HepG2 (cell line): Measurements from ENCODE around the gene ARHGAP32. TPM values are rescaled to one million over a fixed set of nuclear protein-coding genes. Genes with fewer than 3 reads are reported as not detected.
A peak's percentile ranks its signal among the peaks of the same experiment; 100 is the strongest.

Experiments
- ATAC-seq: fragments of 200-7000 bp; cut with Tn5 transposase; 3 replicates; pipeline ENCODE4 v1.9.1; 2020; ENCODE audit warnings: mild to moderate bottlenecking, moderate library complexity
- BruUV-seq: library from RNA; stranded (reverse); fragments of 400-500 nt; replicated peaks from 2 replicates; lab custom pipeline; 2021; lab: Mats Ljungman, UMichigan
- CTCF ChIA-PET: fragments of 300-600 bp; formaldehyde crosslinking; extraction: SDS; loops from one replicate; lab custom pipeline; 2021; ENCODE audit warnings: low total read pairs, inconsistent platforms, low intra/inter-chr PET ratio; lab: Yijun Ruan, JAX
- POLR2A ChIA-PET: fragments of 350-600 bp; sonication (Branson Sonifier 250); formaldehyde crosslinking; loops from one replicate; lab custom pipeline; 2020; ENCODE audit warnings: antibody characterized with exemption, inconsistent platforms; lab: Yijun Ruan, JAX
- DNase-seq: peaks from one replicate; pipeline ENCODE4 v3.0.0-alpha.2; 2015; ENCODE audit warnings: low spot score
- FAIRE-seq: peaks from 3 replicates; lab custom pipeline; 2011; peaks lifted over from hg19 to GRCh38; lab: Jason Lieb, UNC
- H2AFZ ChIP-seq: one replicate; pipeline ENCODE4 v1.6.1; 2011; ENCODE audit warnings: low read length, inconsistent platforms
- H3K27ac ChIP-seq: fragments of 300-600 bp; 3 replicates; pipeline ENCODE4 v1.8.0; 2011; ENCODE audit warnings: mixed run types, mild to moderate bottlenecking, mixed read lengths, low read length, inconsistent platforms; ENCODE audit not compliant: insufficient read depth; ENCODE audit errors: extremely low read length
- H3K27me3 ChIP-seq, 2 experiments: fragments of 200-600 bp in 1 of 2; 2 replicates in 1 of 2; 3 replicates in 1 of 2; pipeline versions ENCODE4 v1.6.0 to v1.8.0; 2011; ENCODE audit warnings: low read length in 2 of 2, mild to moderate bottlenecking in 2 of 2, moderate library complexity in 2 of 2, inconsistent platforms in 1 of 2; ENCODE audit not compliant: insufficient read depth in 2 of 2, control insufficient read depth in 1 of 2
- H3K36me3 ChIP-seq, 2 experiments: fragments of 200-600 bp in 1 of 2; replicated peaks in 1 of 2; 2 replicates in 1 of 2; 3 replicates in 1 of 2; pipeline versions ENCODE4 v1.5.1 to v1.8.0; 2011; ENCODE audit warnings: low read length in 2 of 2, inconsistent platforms in 1 of 2; ENCODE audit not compliant: insufficient read depth in 2 of 2, control insufficient read depth in 1 of 2
- H3K4me1 ChIP-seq: 2 replicates; pipeline ENCODE4 v1.5.1; 2012; ENCODE audit warnings: low read length, inconsistent platforms; ENCODE audit not compliant: insufficient read depth
- H3K4me2 ChIP-seq: 2 replicates; pipeline ENCODE4 v1.6.0; 2011; ENCODE audit warnings: low read depth, low read length, inconsistent platforms
- H3K4me3 ChIP-seq, 3 experiments: fragments of 200-600 bp in 1 of 3; sonication (generic), shearing (Covaris generic) in 1 of 3; replicated peaks in 1 of 3; 2 replicates each; pipeline ENCODE4 v1.5.1; 2011 to 2016; ENCODE audit warnings: low read length in 3 of 3, inconsistent platforms in 2 of 3, low read depth in 2 of 3, mild to moderate bottlenecking in 2 of 3, control low read depth in 1 of 3, mixed read lengths in 1 of 3; ENCODE audit not compliant: insufficient read depth in 1 of 3
- H3K79me2 ChIP-seq: one replicate; pipeline ENCODE4 v1.6.1; 2011; ENCODE audit warnings: low read length, inconsistent platforms; ENCODE audit not compliant: insufficient read depth
- H3K9ac ChIP-seq: 2 replicates; pipeline ENCODE4 v1.6.0; 2011; ENCODE audit warnings: mild to moderate bottlenecking, low read depth, low read length, inconsistent platforms; ENCODE audit not compliant: insufficient read depth
- H3K9me3 ChIP-seq: 2 replicates; pipeline ENCODE4 v1.5.1; 2012; ENCODE audit warnings: mild to moderate bottlenecking, low read length
- H4K20me1 ChIP-seq: 2 replicates; pipeline ENCODE4 v1.6.0; 2011; ENCODE audit warnings: inconsistent platforms, mild to moderate bottlenecking, low read length, moderate library complexity; ENCODE audit not compliant: insufficient read depth
- BRD4 ChIP-seq: sonication (generic); formaldehyde crosslinking; IDR thresholded peaks from 2 replicates; pipeline ENCODE4 v1.4.0; 2020; ENCODE audit warnings: missing genetic modification reagents
- CEBPB ChIP-seq: IDR thresholded peaks from 2 replicates; pipeline ENCODE4 v1.6.1; 2011; ENCODE audit warnings: low read depth, low read length, improper control_type of control experiment, borderline replicate concordance
- CREM ChIP-seq, 2 experiments: sonication (generic) in 1 of 2; formaldehyde crosslinking in 1 of 2; IDR thresholded peaks; 2 replicates each; pipeline versions ENCODE4 v1.4.0 to v1.6.1; 2016 to 2020; ENCODE audit warnings: antibody characterized with exemption in 1 of 2, mild to moderate bottlenecking in 1 of 2, missing genetic modification reagents in 1 of 2
- HDAC6 ChIP-seq: fragments of 200-600 bp; sonication (generic); IDR thresholded peaks from 2 replicates; pipeline ENCODE4 v1.7.0; 2017; ENCODE audit warnings: mild to moderate bottlenecking, antibody characterized with exemption, low read length, low read depth
- HMG20A ChIP-seq: IDR thresholded peaks from 2 replicates; pipeline ENCODE4 v1.6.1; 2016; ENCODE audit warnings: borderline replicate concordance
- KAT8 ChIP-seq: IDR thresholded peaks from 2 replicates; pipeline ENCODE4 v1.6.1; 2016; ENCODE audit warnings: missing genetic modification reagents, missing compliant biosample characterization
- KMT2A ChIP-seq: sonication (generic); formaldehyde crosslinking; IDR thresholded peaks from 2 replicates; pipeline ENCODE4 v1.4.0; 2020; ENCODE audit warnings: missing genetic modification reagents
- POGZ ChIP-seq: sonication (generic); formaldehyde crosslinking; IDR thresholded peaks from 2 replicates; pipeline ENCODE4 v1.4.0; 2020; ENCODE audit warnings: mild to moderate bottlenecking, missing genetic modification reagents
- RORA ChIP-seq: sonication (generic); formaldehyde crosslinking; IDR thresholded peaks from 2 replicates; pipeline ENCODE4 v1.5.0; 2020; ENCODE audit warnings: mild to moderate bottlenecking, missing genetic modification reagents, moderate library complexity
- SP5 ChIP-seq: IDR thresholded peaks from 2 replicates; pipeline ENCODE4 v1.6.1; 2016; ENCODE audit warnings: low read depth, borderline replicate concordance
- ZMAT3 ChIP-seq: sonication (generic); formaldehyde crosslinking; conservative IDR thresholded peaks from 2 replicates; pipeline ENCODE4 v1.7.0; 2021; ENCODE audit warnings: missing genetic modification reagents
- ZNF460 ChIP-seq: sonication (generic); formaldehyde crosslinking; IDR thresholded peaks from 2 replicates; pipeline ENCODE4 v1.5.1; 2020; ENCODE audit warnings: missing genetic modification reagents, mild to moderate bottlenecking, borderline replicate concordance
- ZSCAN29 ChIP-seq: sonication (generic); formaldehyde crosslinking; conservative IDR thresholded peaks from 2 replicates; pipeline ENCODE4 v1.4.0; 2020; ENCODE audit warnings: mild to moderate bottlenecking, missing genetic modification reagents
- WGBS: methylation state at CpG from one replicate; pipeline ENCODE4 v1.1.6; 2017; ENCODE audit warnings: low lambda C conversion rate; 5-methylcytosine and 5-hydroxymethylcytosine counted together
- in situ Hi-C: cut with HindIII; loops from 2 replicates; pipeline ENCODE4 v1.10.0; 2017; ENCODE audit warnings: low pct_unique_long_range_greater_than_20kb; ENCODE audit not compliant: extremely low pct_ligation_motif_present
- intact Hi-C: fragments of 100-400 bp; cut with micrococcal nuclease; formaldehyde crosslinking; loops from one replicate; pipeline ENCODE4 v1.10.0; 2022; ENCODE audit not compliant: unreplicated experiment
- polyA plus RNA-seq, 8 experiments: library from polyadenylated mRNA; depleted of rRNA in 3 of 8; stranded (reverse) in 7 of 8; unstranded in 1 of 8; fragments of >200 nt; fragmentation: Illumina TruSeq in 4 of 8; extraction: Trizol in 4 of 8; gene quantifications; 2 replicates each; pipeline versions ENCODE4 v1.2.1 to v1.2.3, GENCODE V29; 2011 to 2016; ENCODE audit warnings: low read depth in 4 of 8, missing spikeins in 1 of 8, mixed read lengths in 1 of 8; ENCODE audit not compliant: insufficient read depth in 1 of 8
- total RNA-seq, 5 experiments: library from RNA; depleted of rRNA; stranded (reverse); fragments of >200 nt; fragmentation: Illumina TruSeq; extraction: Trizol; gene quantifications; 2 replicates each; pipeline ENCODE4 v1.2.3, GENCODE V29; 2016; ENCODE audit warnings: low read depth in 1 of 5
- TF ChIP-seq, protein P1 (sequence below): sonication (generic); formaldehyde crosslinking; IDR thresholded peaks from 2 replicates; pipeline ENCODE4 v1.4.0; 2020; ENCODE audit warnings: mild to moderate bottlenecking, missing genetic modification reagents
- TF ChIP-seq, protein P2 (sequence below): sonication (generic); formaldehyde crosslinking; conservative IDR thresholded peaks from 2 replicates; pipeline ENCODE4 v1.8.0; 2022; ENCODE audit warnings: mild to moderate bottlenecking, moderate library complexity, missing genetic modification reagents

Gene ARHGAP32
- total and polyA plus RNA-seq, 2 of the 13 experiments (the other 11 are each of a cell fraction or from before 2014, with no cell fraction given), result 6.3 to 8.2 TPM

DNA sequence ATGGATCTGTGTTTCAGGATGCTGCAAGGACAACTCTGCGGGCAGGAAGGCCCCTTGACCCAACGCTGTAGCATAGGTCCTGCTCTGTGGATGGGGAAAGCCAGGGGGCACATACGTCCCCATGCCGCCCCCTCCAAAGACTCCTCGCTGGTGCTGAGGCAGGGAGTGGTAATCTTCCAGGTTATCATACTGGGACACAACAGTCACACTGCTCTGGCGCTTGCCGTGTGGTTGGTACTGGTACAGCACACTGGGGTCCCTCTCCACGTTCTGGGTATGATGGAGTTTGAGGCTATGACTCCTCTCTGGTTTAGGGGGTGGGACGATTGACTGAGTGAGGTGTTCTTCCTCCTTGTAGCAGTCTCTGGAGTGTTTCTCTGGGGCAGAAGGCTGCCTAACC, 223.2 kb downstream of the ARHGAP32 start:
- intact Hi-C loops (no loop called here), in situ Hi-C loops (no loop called here)
- ATAC-seq, result peak; percentile 63
- Histone ChIP-seq H2AFZ (no peak overlapping the region), H3K36me3 (peaks cover 3 to 40% of the 10 kb centered on the region in 2 experiments), H4K20me1 (no peaks in the 10 kb centered on the region), H3K4me3 (no peak overlapping the region), H3K27me3 (no peaks in the 10 kb centered on the region), H3K4me2 (no peak overlapping the region), H3K27ac (no peak overlapping the region), H3K4me1 (no peaks in the 10 kb centered on the region), H3K9me3 (no peaks in the 10 kb centered on the region), H3K79me2 (no peaks in the 10 kb centered on the region), H3K9ac (no peak overlapping the region)
- TF ChIP-seq KAT8 (CRISPR knock-in tag) (no peak), SP5 (CRISPR knock-in tag) (no peak), CREM (IDR thresholded peaks at IDR 0.05) (no peak), CREM (CRISPR knock-in tag; IDR thresholded peaks at IDR 0.05) (no peak), HDAC6 (no peak), POGZ (CRISPR knock-in tag) (no peak)
- TF ChIP-seq, protein P1, sequence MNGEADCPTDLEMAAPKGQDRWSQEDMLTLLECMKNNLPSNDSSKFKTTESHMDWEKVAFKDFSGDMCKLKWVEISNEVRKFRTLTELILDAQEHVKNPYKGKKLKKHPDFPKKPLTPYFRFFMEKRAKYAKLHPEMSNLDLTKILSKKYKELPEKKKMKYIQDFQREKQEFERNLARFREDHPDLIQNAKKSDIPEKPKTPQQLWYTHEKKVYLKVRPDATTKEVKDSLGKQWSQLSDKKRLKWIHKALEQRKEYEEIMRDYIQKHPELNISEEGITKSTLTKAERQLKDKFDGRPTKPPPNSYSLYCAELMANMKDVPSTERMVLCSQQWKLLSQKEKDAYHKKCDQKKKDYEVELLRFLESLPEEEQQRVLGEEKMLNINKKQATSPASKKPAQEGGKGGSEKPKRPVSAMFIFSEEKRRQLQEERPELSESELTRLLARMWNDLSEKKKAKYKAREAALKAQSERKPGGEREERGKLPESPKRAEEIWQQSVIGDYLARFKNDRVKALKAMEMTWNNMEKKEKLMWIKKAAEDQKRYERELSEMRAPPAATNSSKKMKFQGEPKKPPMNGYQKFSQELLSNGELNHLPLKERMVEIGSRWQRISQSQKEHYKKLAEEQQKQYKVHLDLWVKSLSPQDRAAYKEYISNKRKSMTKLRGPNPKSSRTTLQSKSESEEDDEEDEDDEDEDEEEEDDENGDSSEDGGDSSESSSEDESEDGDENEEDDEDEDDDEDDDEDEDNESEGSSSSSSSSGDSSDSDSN (CRISPR knock-in tag), result no peak
- POLR2A ChIA-PET, result no interaction called here
- 100% methylated on average over 1 of the region's 9 CpGs for WGBS
- BruUV-seq, result no TSS peak
- DNase-seq, result no peak
- no peak for FAIRE-seq
- CTCF ChIA-PET, result no interaction called here

DNA sequence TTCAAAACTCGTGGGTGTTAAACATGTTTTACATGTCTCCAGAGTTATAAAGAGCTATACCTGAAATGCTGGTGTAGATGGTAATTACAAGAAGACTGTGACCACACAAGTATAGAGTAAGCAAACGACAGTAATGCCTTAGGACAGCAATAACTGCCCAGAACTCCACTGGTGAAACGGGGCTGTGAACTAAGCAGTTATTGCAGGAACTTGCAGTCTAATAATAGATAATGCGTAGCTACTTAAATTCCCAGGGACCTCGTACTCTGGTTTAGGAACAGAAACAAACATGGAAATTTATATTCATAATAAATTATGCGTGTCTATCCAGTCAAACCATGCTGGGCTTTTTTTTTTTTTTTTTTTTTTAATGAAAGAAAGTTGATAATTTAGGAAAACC, 224.5 kb downstream of the ARHGAP32 start:
- in situ Hi-C loops (no loop called here), intact Hi-C loops (no loop called here)
- Histone ChIP-seq H3K27ac (no peak overlapping the region), H3K9ac (no peak overlapping the region), H3K27me3 (no peaks in the 10 kb centered on the region), H3K4me3 (no peak overlapping the region), H3K36me3 (peaks cover 3 to 28% of the 10 kb centered on the region in 2 experiments), H3K4me2 (no peak overlapping the region), H3K9me3 (no peaks in the 10 kb centered on the region), H3K4me1 (no peaks in the 10 kb centered on the region), H3K79me2 (no peaks in the 10 kb centered on the region), H2AFZ (no peak overlapping the region), H4K20me1 (no peaks in the 10 kb centered on the region)
- ChIA-PET CTCF (no interaction called here), POLR2A (no interaction called here)
- FAIRE-seq (no peak), ATAC-seq (no peak), DNase-seq (no peak)
- WGBS, result 94% methylated on average over 6 of the region's 6 CpGs
- no TSS peak for BruUV-seq
- TF ChIP-seq ZMAT3 (CRISPR knock-in tag) (no peak), HMG20A (CRISPR knock-in tag) (no peak), RORA (CRISPR knock-in tag) (no peak), ZNF460 (no peak), KMT2A (CRISPR knock-in tag) (no peak), CEBPB (no peak), ZSCAN29 (no peak), BRD4 (no peak)
- TF ChIP-seq, protein P2, sequence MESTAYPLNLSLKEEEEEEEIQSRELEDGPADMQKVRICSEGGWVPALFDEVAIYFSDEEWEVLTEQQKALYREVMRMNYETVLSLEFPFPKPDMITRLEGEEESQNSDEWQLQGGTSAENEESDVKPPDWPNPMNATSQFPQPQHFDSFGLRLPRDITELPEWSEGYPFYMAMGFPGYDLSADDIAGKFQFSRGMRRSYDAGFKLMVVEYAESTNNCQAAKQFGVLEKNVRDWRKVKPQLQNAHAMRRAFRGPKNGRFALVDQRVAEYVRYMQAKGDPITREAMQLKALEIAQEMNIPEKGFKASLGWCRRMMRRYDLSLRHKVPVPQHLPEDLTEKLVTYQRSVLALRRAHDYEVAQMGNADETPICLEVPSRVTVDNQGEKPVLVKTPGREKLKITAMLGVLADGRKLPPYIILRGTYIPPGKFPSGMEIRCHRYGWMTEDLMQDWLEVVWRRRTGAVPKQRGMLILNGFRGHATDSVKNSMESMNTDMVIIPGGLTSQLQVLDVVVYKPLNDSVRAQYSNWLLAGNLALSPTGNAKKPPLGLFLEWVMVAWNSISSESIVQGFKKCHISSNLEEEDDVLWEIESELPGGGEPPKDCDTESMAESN, result no peak
